Stimulated activated CD4-positive, alpha-beta T cell treated with anti-CD3 and anti-CD28 coated beads, TNF-alpha, amount 100 ng/mL, for 48 hours (primary cell): ENCODE results near the gene TRIM40.
"Not testable (repeated sequence)": the region's sequence is repeated elsewhere in the genome, so short reads cannot be mapped to it uniquely, and the experiment has no call there.

Experiments
- DNase-seq, 3 donors: peaks; one replicate each; pipeline ENCODE4 v3.0.0-alpha.2; 2020; ENCODE audit warnings: low read depth in 3 of 3

TRIM40 gene

GRCh38 chr6:30113841-30114240 lies 22.1 kb upstream of the TRIM40 start:
- no peak for DNase-seq

- DNase-seq, result no peak
Observed at GRCh38 chr6:30116724-30117123, 19.2 kb upstream of the TRIM40 start.

GRCh38 chr6:30118691-30119090 lies 17.2 kb upstream of the TRIM40 start:
- DNase-seq, result not testable (repeated sequence)

GRCh38 chr6:30121446-30122366 lies 14.2 kb upstream of the TRIM40 start:
- no peak for DNase-seq

GRCh38 chr6:30122515-30122914 lies 13.4 kb upstream of the TRIM40 start:
- DNase-seq, result no peak

GRCh38 chr6:30127238-30128093 lies 8.5 kb upstream of the TRIM40 start:
- DNase-seq, result no peak

GRCh38 chr6:30129265-30130178 lies 6.4 kb upstream of the TRIM40 start:
- no peak for DNase-seq

GRCh38 chr6:30130179-30130679 lies 5.7 kb upstream of the TRIM40 start:
- no peak for DNase-seq

GRCh38 chr6:30130887-30131862 lies 4.8 kb upstream of the TRIM40 start:
- DNase-seq, result peak; percentile 43 to 52 (median 51)

- DNase-seq, result no peak
Observed at GRCh38 chr6:30131947-30132497, 3.9 kb upstream of the TRIM40 start.

GRCh38 chr6:30135147-30135546 lies 793 bp upstream of the TRIM40 start:
- DNase-seq, result no peak

GRCh38 chr6:30136570-30137286 lies 788 bp downstream of the TRIM40 start:
- no peak for DNase-seq

GRCh38 chr6:30140240-30140639 lies 4.3 kb downstream of the TRIM40 start:
- DNase-seq, result not testable (repeated sequence)

- DNase-seq, result no peak
Observed at GRCh38 chr6:30142665-30143064, 6.7 kb downstream of the TRIM40 start.

- no peak for DNase-seq
Observed at GRCh38 chr6:30143780-30144179, 7.8 kb downstream of the TRIM40 start.

- DNase-seq, result no peak
Observed at GRCh38 chr6:30144811-30145210, 8.9 kb downstream of the TRIM40 start.

GRCh38 chr6:30145818-30146217 lies 9.9 kb downstream of the TRIM40 start:
- DNase-seq, result no peak

- DNase-seq, result no peak
Observed at GRCh38 chr6:30147096-30147495, 11.2 kb downstream of the TRIM40 start.

GRCh38 chr6:30149234-30149633 lies 13.3 kb downstream of the TRIM40 start:
- DNase-seq, result no peak
